ENCODE data around the gene TRPM3.

Gene TRPM3

GRCh38 chr9:70940605-70941004 lies 180.8 kb downstream of the TRPM3 start:
- DNase-seq: no peak

GRCh38 chr9:70936536-70936935 lies 184.9 kb downstream of the TRPM3 start:
- no peak for DNase-seq

- no peak for DNase-seq
Measured at GRCh38 chr9:70935856-70936255, 185.6 kb downstream of the TRPM3 start.

DNA sequence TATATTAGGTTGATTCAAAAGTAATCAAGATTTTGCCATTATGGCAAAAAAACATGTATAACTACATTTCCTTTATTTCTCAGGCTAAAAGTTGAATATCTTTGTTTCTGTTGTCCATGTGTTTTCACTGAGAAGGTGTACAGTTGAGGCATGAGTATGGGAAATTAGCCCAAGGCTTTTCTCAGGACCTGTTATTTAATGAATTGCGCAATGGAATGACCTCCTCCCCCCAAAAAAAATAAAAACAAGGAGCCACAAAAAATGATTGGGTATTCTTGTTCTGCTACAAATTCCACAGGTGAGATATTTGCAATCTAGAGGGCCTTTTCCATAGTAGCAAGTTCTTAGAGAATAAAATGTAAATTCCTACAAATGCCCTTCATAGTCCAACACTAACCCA lies 186.8 kb downstream of the TRPM3 start:
- DNase-seq: no peak

- no peak for DNase-seq
Measured at GRCh38 chr9:70933321-70933720, 188.1 kb downstream of the TRPM3 start.

- DNase-seq: no peak
Measured at GRCh38 chr9:70932097-70932496, 189.3 kb downstream of the TRPM3 start.

GRCh38 chr9:70927530-70927929 lies 193.9 kb downstream of the TRPM3 start:
- DNase-seq: no peak

DNA sequence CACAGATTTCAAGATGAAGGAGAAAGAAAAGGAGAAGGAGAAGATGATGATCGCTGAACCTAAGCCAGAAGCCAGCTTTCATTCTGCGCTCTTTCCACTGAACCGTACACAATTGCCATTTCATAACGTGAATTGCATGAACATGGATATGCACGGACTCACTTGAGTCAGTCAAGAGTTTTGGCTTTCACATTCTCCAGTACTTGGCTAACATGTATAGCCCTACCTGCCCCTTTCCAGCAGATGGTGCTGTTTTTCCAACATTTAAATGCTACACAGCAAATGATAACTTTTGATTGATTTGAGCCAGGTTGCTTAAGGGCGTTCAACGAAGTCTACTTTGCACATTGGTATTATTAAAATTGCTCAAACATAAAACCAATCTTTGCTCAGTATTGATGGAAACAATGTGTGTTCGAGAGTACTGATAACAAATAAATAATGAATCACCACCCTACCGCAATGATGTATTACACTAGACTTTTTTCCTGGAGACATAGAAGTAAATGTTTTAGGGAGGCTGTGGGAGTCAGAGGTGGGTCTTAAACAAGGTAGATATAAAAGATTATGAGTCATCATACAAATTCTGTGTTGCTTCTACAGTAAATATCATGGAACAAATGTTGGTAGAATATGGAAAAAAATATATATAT lies 196.4 kb downstream of the TRPM3 start:
- DNase-seq: no peak

GRCh38 chr9:70924380-70924779 lies 197.0 kb downstream of the TRPM3 start:
- DNase-seq: no peak

GRCh38 chr9:70923961-70924360 lies 197.5 kb downstream of the TRPM3 start:
- DNase-seq: no peak

- DNase-seq: no peak
Measured at GRCh38 chr9:70921136-70921535, 200.3 kb downstream of the TRPM3 start.

GRCh38 chr9:70917277-70917676 lies 204.1 kb downstream of the TRPM3 start:
- no peak for DNase-seq

DNA sequence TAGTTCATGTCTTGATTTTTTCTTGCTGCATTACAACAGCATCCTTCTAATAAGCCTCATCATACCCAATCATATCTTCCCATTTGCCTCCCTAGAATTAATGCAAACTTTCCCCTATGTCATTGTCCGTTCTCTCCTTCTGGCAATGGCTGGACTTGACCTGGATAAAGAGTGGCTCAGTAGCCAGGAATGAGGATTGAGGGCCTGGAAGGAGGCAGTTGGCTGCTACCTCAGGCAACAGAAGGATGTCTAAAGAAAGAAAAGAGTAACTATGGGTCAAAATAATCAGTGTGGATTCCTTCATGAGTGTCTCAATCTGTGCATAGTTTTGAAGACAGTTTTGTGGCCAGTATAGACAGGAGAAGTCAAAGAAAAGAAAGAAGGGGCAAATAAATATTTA lies 209.6 kb downstream of the TRPM3 start:
- DNase-seq: no peak

GRCh38 chr9:70910598-70910997 lies 210.8 kb downstream of the TRPM3 start:
- DNase-seq: no peak

- no peak for DNase-seq
Measured at GRCh38 chr9:70902692-70903131, 218.7 kb downstream of the TRPM3 start.

DNA sequence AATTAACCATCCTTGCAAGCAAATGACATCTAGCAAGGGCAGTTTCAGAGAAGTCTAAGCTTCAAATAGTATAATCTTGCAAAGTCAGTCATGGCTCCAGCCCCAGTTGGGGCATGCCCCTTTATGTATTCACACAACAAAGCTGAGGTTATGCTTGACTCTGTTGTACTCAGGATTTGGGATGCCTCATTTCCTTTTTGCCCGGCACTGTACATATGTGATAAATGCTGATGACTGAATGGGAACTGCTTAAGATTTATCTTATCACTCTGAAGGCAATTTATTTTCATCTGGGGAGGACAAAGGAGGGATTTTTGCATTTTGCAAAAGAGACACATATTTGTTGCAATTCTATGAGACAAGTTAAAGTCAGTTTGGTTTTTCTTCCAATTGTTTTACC lies 219.2 kb downstream of the TRPM3 start:
- no peak for DNase-seq

- DNase-seq: no peak
Measured at GRCh38 chr9:70901746-70902145, 219.7 kb downstream of the TRPM3 start.

GRCh38 chr9:70901013-70901412 lies 220.4 kb downstream of the TRPM3 start:
- no peak for DNase-seq

DNA sequence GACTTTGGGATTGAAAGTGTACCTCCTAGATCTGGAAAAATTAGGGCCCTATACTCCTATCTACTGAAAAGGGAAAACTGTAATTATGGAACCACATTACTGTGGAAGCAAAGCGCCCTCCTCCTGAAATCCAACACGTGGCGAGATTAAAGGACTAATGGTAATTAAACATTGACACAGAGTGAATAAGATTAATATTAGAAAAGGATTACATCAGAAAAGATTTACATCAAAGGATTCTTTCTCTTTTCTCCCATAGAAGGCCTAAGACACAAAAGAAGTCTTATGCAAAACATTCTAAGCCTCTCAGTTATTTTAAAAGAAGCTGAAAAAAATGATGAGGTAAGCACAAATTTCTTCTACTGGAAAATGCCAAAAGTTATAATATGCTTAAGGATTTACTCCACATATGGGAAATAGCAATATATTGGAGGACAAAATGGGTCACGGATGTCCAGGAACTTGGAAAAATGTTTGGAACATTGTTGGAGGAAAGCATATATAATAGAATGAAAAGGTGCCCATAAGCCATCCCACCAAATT lies 227.8 kb downstream of the TRPM3 start:
- DNase-seq: no peak

DNA sequence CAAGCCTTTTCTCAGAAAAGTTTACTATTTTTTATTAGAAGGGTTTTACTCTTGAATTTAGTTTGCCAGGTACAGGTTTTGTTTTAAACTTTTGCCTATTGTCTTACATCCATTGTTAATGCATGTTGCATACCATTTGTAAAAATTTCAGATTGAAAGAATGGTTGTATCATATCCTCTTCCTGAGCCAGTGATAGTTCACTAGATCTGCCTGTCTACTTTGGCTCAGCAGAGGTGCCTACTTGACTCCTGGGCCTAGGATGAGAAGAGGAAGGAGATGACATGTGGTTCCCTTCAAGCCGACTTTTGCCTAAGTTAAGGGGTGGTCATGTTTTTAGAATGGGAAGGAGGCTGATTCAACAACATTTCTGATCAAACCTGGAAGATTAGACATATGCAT lies 232.9 kb downstream of the TRPM3 start:
- DNase-seq: no peak

GRCh38 chr9:70887826-70888225 lies 233.6 kb downstream of the TRPM3 start:
- DNase-seq: no peak

- DNase-seq: no peak
Measured at GRCh38 chr9:70883963-70884793, 237.2 kb downstream of the TRPM3 start.

- no peak for DNase-seq
Measured at GRCh38 chr9:70883056-70883455, 238.4 kb downstream of the TRPM3 start.

GRCh38 chr9:70881333-70881732 lies 240.1 kb downstream of the TRPM3 start:
- DNase-seq: no peak
